Measurements from ENCODE around the gene PRR15L.

GRCh38 chr17:47946516-47946915 is 11.2 kb downstream of the PRR15L start:
- TF ChIP-seq EZH2 (IDR thresholded peaks at IDR 0.05; ENCODE audit: insufficient read depth, poor library complexity, severe bottlenecking) (no peak), EZH2phosphoT487 (IDR thresholded peaks at IDR 0.05; ENCODE audit: insufficient read depth, low read depth) (no peak)

Measured in GM23248 (cell line).